Mesothelial cell of epicardium (in vitro differentiated cells): ENCODE measurements around the gene YY1AP1. TPM values are rescaled to one million over a fixed set of nuclear protein-coding genes. Genes with fewer than 3 reads are reported as not detected.
"Not testable (repeated sequence)": the region's sequence is repeated elsewhere in the genome, so short reads cannot be mapped to it uniquely, and the experiment has no call there.

Experiments used
- DNase-seq, 2 experiments: peaks; one replicate each; pipeline ENCODE4 v3.0.0; 2021; ENCODE audit warnings: low spot score in 2 of 2; ENCODE audit not compliant: unreplicated experiment in 2 of 2
- H3K27ac Mint-ChIP-seq: 2 replicates; pipeline ENCODE4 v1.8.0; 2021; ENCODE audit warnings: mixed read lengths
- H3K27me3 Mint-ChIP-seq: 2 replicates; pipeline ENCODE4 v1.8.0; 2021; ENCODE audit warnings: low read depth, mixed read lengths
- H3K36me3 Mint-ChIP-seq: 2 replicates; pipeline ENCODE4 v1.8.0; 2021; ENCODE audit warnings: mixed read lengths
- H3K4me1 Mint-ChIP-seq: 2 replicates; pipeline ENCODE4 v1.8.0; 2021; ENCODE audit warnings: mixed read lengths
- H3K4me3 Mint-ChIP-seq: 2 replicates; pipeline ENCODE4 v1.8.0; 2021; ENCODE audit warnings: mild to moderate bottlenecking, moderate library complexity, mixed read lengths
- H3K9me3 Mint-ChIP-seq: 2 replicates; pipeline ENCODE4 v1.8.0; 2021; ENCODE audit warnings: mixed read lengths
- CTCF ChIP-seq: fragments of 200-600 bp; sonication (generic); IDR thresholded peaks from one replicate; pipeline ENCODE4 v1.5.0; 2021; ENCODE audit warnings: antibody characterized with exemption; ENCODE audit not compliant: unreplicated experiment
- total RNA-seq: library from RNA; stranded (reverse); gene quantifications from 3 replicates; pipeline ENCODE4 v1.2.1, GENCODE V29; 2021

The YY1AP1 gene
- total RNA-seq, 1 donor from 2014 or later: 56.2 TPM

- H3K27me3 Mint-ChIP-seq: no peaks in the 10 kb centered on the region
- no peaks in the 10 kb centered on the region for H3K4me1 Mint-ChIP-seq
- H3K27ac Mint-ChIP-seq: no peak overlapping the region
- DNase-seq: no peak
- no peak overlapping the region for H3K4me3 Mint-ChIP-seq
- TF ChIP-seq CTCF: no peak
- H3K36me3 Mint-ChIP-seq: no peaks in the 10 kb centered on the region
- H3K9me3 Mint-ChIP-seq: peaks cover 12% of the 10 kb centered on the region
These were observed 65.2 kb downstream of the YY1AP1 start for GRCh38 chr1:155623357-155623756.

- Mint-ChIP-seq H3K4me1 (no peaks in the 10 kb centered on the region), H3K36me3 (no peaks in the 10 kb centered on the region), H3K4me3 (no peak overlapping the region), H3K27me3 (no peaks in the 10 kb centered on the region), H3K9me3 (peaks cover 12% of the 10 kb centered on the region), H3K27ac (no peak overlapping the region)
- DNase-seq: no peak
- no peak for TF ChIP-seq CTCF
These were observed 66.4 kb downstream of the YY1AP1 start for GRCh38 chr1:155622191-155622590.

GRCh38 chr1:155613226-155613625 lies 75.3 kb downstream of the YY1AP1 start:
- H3K36me3 Mint-ChIP-seq: peaks cover 13% of the 10 kb centered on the region
- H3K4me1 Mint-ChIP-seq, H3K27ac Mint-ChIP-seq, H3K9me3 Mint-ChIP-seq, H3K27me3 Mint-ChIP-seq, H3K4me3 Mint-ChIP-seq, DNase-seq: not testable (repeated sequence)

- peaks cover 12% of the 10 kb centered on the region for H3K36me3 Mint-ChIP-seq
- H3K4me1 Mint-ChIP-seq, H3K27me3 Mint-ChIP-seq, DNase-seq, H3K27ac Mint-ChIP-seq, H3K9me3 Mint-ChIP-seq: not testable (repeated sequence)
- peak overlapping the region; percentile 86 for H3K4me3 Mint-ChIP-seq
These were observed 78.3 kb downstream of the YY1AP1 start for GRCh38 chr1:155610257-155610647.

- H3K4me1 Mint-ChIP-seq: peaks cover 5% of the 10 kb centered on the region
These were observed 78.9 kb downstream of the YY1AP1 start, which contains the start of gene MSTO1 for GRCh38 chr1:155609515-155610256. Gene MSTO1 (plus strand): TSS chr1:155610218. CDS start chr1:155610249, 31 bp downstream.

More at GRCh38 chr1:155609515-155610256, 78.9 kb downstream of the YY1AP1 start, which contains the start of gene MSTO1:
- Mint-ChIP-seq H3K4me3 (peak within 1 kb of the TSS; percentile 86), H3K27ac (peak within 1 kb of the TSS; percentile 94), H3K27me3 (no peaks in the 10 kb centered on the region), H3K9me3 (no peaks in the 10 kb centered on the region), H3K36me3 (peaks cover 10% of the 10 kb centered on the region)
- TF ChIP-seq CTCF: no peak
- peak; percentile 85 to 93 for DNase-seq

Other genes starting within 250 kb of the YY1AP1 start
- 84.5 to 87.9 TPM (median 87.7 TPM) in 3 replicates for gene ASH1L, start 126.0 kb downstream of the YY1AP1 start, total RNA-seq
- 55.3 to 55.8 TPM (median 55.5 TPM) in 3 replicates for gene MSTO1, start 78.6 kb downstream of the YY1AP1 start, total RNA-seq
- 106 to 113 TPM (median 109 TPM) in 3 replicates for gene DAP3, start 317 bp upstream of the YY1AP1 start, total RNA-seq
- 62.4 to 70.1 TPM (median 69.8 TPM) in 3 replicates for gene GON4L, start 168.4 kb upstream of the YY1AP1 start, total RNA-seq
- 0.20 to 0.51 TPM (median 0.45 TPM) in 3 replicates for gene SYT11, start 170.8 kb upstream of the YY1AP1 start, total RNA-seq
- 34.3 to 37.0 TPM (median 35.5 TPM) in 3 replicates for gene RIT1, start 222.6 kb upstream of the YY1AP1 start, total RNA-seq
- gene KHDC4, start 245.6 kb upstream of the YY1AP1 start, total RNA-seq: 70.1 to 74.1 TPM (median 73.2 TPM) in 3 replicates